C4-2B (cell line): Measurements from ENCODE around the gene GPR65.

Experiments
- ZFX ChIP-seq: fragments of 450-650 bp; IDR thresholded peaks from 2 replicates; pipeline ENCODE4 v1.6.1; 2017
- TF ChIP-seq, protein P1 (sequence below): fragments of 450-650 bp; conservative IDR thresholded peaks from 2 replicates; pipeline ENCODE4 v1.5.1; 2017; ENCODE audit warnings: mild to moderate bottlenecking

DNA sequence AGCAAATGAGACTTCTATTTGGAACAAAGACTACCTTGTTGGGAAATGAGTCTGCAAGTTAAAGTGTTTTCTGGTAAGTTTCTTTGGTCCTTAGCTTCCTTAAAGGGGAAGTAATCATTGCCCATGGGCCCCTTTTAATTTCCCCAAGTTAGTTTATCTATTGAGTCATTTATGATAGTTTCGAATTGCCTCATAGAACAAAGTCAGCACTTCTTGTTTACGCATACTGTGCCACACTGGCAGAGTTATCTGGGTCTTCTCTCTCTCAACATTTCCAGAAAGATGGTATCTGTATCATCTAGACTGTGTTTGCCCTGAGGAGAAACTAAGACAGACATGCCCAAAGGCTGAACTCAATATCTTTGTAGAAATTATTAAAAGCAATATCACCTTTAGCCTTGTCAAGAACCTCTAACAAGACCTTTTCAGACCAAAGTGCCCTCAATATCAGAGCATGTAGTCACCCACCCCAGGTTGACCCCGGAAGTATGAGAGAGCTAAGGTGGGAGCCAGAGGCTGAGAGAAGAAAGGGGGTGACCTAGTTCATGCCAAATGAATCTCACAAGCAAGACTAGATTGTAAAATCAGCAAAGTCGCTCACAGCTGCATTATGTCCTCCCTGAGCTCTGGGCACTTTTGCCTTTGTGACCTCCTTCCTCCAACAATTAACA lies 40.0 kb downstream of the GPR65 start:
- TF ChIP-seq, protein P1, sequence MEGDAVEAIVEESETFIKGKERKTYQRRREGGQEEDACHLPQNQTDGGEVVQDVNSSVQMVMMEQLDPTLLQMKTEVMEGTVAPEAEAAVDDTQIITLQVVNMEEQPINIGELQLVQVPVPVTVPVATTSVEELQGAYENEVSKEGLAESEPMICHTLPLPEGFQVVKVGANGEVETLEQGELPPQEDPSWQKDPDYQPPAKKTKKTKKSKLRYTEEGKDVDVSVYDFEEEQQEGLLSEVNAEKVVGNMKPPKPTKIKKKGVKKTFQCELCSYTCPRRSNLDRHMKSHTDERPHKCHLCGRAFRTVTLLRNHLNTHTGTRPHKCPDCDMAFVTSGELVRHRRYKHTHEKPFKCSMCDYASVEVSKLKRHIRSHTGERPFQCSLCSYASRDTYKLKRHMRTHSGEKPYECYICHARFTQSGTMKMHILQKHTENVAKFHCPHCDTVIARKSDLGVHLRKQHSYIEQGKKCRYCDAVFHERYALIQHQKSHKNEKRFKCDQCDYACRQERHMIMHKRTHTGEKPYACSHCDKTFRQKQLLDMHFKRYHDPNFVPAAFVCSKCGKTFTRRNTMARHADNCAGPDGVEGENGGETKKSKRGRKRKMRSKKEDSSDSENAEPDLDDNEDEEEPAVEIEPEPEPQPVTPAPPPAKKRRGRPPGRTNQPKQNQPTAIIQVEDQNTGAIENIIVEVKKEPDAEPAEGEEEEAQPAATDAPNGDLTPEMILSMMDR = no peak
- TF ChIP-seq ZFX = no peak
